ENCODE results near the gene SGTB. TPM values are rescaled to one million over a fixed set of nuclear protein-coding genes. Genes with fewer than 3 reads are reported as not detected.
"Not testable (repeated sequence)": the region's sequence is repeated elsewhere in the genome, so short reads cannot be mapped to it uniquely, and the experiment has no call there.

SGTB gene
- total RNA-seq, 4 donors from 2014 or later = 3.6 to 6.6 (median 4.3) TPM

GRCh38 chr5:65625743-65626142 is 96.2 kb downstream of the SGTB start:
- Histone ChIP-seq H3K27me3 (no peaks in the 10 kb centered on the region), H3K36me3 (peaks cover 0 to 5% of the 10 kb centered on the region in 2 donors), H3K4me3 (peak overlapping the region; percentile 87 to 98 (median 96)), H3K27ac (peak overlapping the region; percentile 84 to 94 (median 86)), H3K4me1 (peaks cover 29 to 35% of the 10 kb centered on the region in 2 donors), H3K9me3 (no peaks in the 10 kb centered on the region)
- intact Hi-C loops (cut with DNase I; ENCODE audit: low total_unique reads) = loop anchor here (5.0 to 10.0 kb wide), 2 partner anchors 97 to 299 kb away; partner anchors contain the start of genes ERBIN, NLN and SGTB
- TF ChIP-seq POLR2A (IDR thresholded peaks at IDR 0.05) (no peak), CTCF (IDR thresholded peaks at IDR 0.05 in 4 of 5, conservative IDR thresholded peaks at IDR 0.05 in 1 of 5) (no peak)
- in situ Hi-C loops (cut with MboI; ENCODE audit: low sequenced_read_pairs in 4 of 4) = no loop called here
- DNase-seq (no peak), ATAC-seq (no peak)

- intact Hi-C loops (cut with DNase I; ENCODE audit: low total_unique reads) (loop anchor here (1.0 to 10.0 kb wide), 4 partner anchors 62 to 519 kb away; partner anchors contain the start of genes CENPK, ERBIN, NLN and PPWD1), in situ Hi-C loops (cut with MboI; ENCODE audit: low sequenced_read_pairs in 4 of 4) (loop anchor here in 2 of 4 donors (25.0 kb wide), 1 partner anchor 537 kb away; no protein-coding TSS in a partner anchor)
- no peaks in the 10 kb centered on the region for H3K27me3 ChIP-seq
- ATAC-seq (peak; percentile 94 to 95), DNase-seq (peak; percentile 79 to 82)
- peak within 1 kb of the TSS; percentile 87 to 98 (median 96) for H3K4me3 ChIP-seq
- peaks cover 0 to 5% of the 10 kb centered on the region in 2 donors for H3K36me3 ChIP-seq
- peak in 1 of 2 donors; percentile 2 for TF ChIP-seq POLR2A (IDR thresholded peaks at IDR 0.05)
- TF ChIP-seq CTCF (IDR thresholded peaks at IDR 0.05 in 4 of 5, conservative IDR thresholded peaks at IDR 0.05 in 1 of 5) = peak in 3 of 5 experiments; percentile 11 to 24 (median 18)
- peak within 1 kb of the TSS; percentile 84 to 94 (median 86) for H3K27ac ChIP-seq
- no peaks in the 10 kb centered on the region for H3K9me3 ChIP-seq
- peaks cover 29 to 35% of the 10 kb centered on the region in 2 donors for H3K4me1 ChIP-seq
Measured at GRCh38 chr5:65624571-65625555, 97.0 kb downstream of the SGTB start, which contains the start of the genes SHLD3 and TRAPPC13. TSS of gene SHLD3 (plus strand) at chr5:65625027. CDS start at chr5:65629588, 4,561 bp downstream. TSS of gene TRAPPC13 (plus strand) at chr5:65625027. CDS start at chr5:65625061, 34 bp downstream.

- peak within 1 kb of the TSS; percentile 87 to 98 (median 96) for H3K4me3 ChIP-seq
- no peaks in the 10 kb centered on the region for H3K27me3 ChIP-seq
- H3K27ac ChIP-seq = peak within 1 kb of the TSS; percentile 84 to 94 (median 86)
- DNase-seq (peak; percentile 87 to 92), ATAC-seq (peak; percentile 94 to 96)
- in situ Hi-C loops (cut with MboI; ENCODE audit: low sequenced_read_pairs in 4 of 4) (loop anchor here in 2 of 4 donors (25.0 kb wide), 1 partner anchor 538 kb away; no protein-coding TSS in a partner anchor), intact Hi-C loops (cut with DNase I; ENCODE audit: low total_unique reads) (loop anchor here (1.0 to 10.0 kb wide), 3 partner anchors 61 to 520 kb away; partner anchors contain the start of genes CENPK, ERBIN, PPWD1 and SREK1)
- H3K36me3 ChIP-seq = no peaks in the 10 kb centered on the region
- TF ChIP-seq CTCF (IDR thresholded peaks at IDR 0.05 in 4 of 5, conservative IDR thresholded peaks at IDR 0.05 in 1 of 5) (no peak), POLR2A (IDR thresholded peaks at IDR 0.05) (no peak)
- no peaks in the 10 kb centered on the region for H3K9me3 ChIP-seq
- H3K4me1 ChIP-seq = peaks cover 29 to 37% of the 10 kb centered on the region in 2 donors
Measured at GRCh38 chr5:65624025-65624570, 97.8 kb downstream of the SGTB start, which contains the start of gene TRIM23. TSS of gene TRIM23 (minus strand) at chr5:65624333. CDS start at chr5:65624274, 59 bp downstream.

- peaks cover 35 to 43% of the 10 kb centered on the region in 2 donors for H3K4me1 ChIP-seq
- no peak for TF ChIP-seq CTCF (IDR thresholded peaks at IDR 0.05 in 4 of 5, conservative IDR thresholded peaks at IDR 0.05 in 1 of 5)
- TF ChIP-seq POLR2A (IDR thresholded peaks at IDR 0.05) = no peak
Measured at GRCh38 chr5:65623482-65623881, 98.4 kb downstream of the SGTB start.

GRCh38 chr5:65621961-65622360 is 99.9 kb downstream of the SGTB start:
- ATAC-seq, H3K36me3 ChIP-seq, H3K27me3 ChIP-seq, DNase-seq, H3K27ac ChIP-seq, H3K9me3 ChIP-seq: not testable (repeated sequence)
- in situ Hi-C loops (cut with MboI; ENCODE audit: low sequenced_read_pairs in 4 of 4) (loop anchor here in 2 of 4 donors (25.0 kb wide), 1 partner anchor 540 kb away; no protein-coding TSS in a partner anchor), intact Hi-C loops (cut with DNase I; ENCODE audit: low total_unique reads) (loop anchor here (10.0 kb wide), 1 partner anchor 303 kb away; the partner anchor contains the start of gene ERBIN)
- peak overlapping the region in 1 of 4 donors; percentile 96 for H3K4me3 ChIP-seq
- H3K4me1 ChIP-seq = peaks cover 40 to 43% of the 10 kb centered on the region in 2 donors

More at GRCh38 chr5:65623482-65623881, 98.4 kb downstream of the SGTB start:
- Histone ChIP-seq H3K27me3 (no peaks in the 10 kb centered on the region), H3K4me3 (peak overlapping the region; percentile 87 to 98 (median 96)), H3K27ac (peak overlapping the region; percentile 84 to 94 (median 86)), H3K9me3 (no peaks in the 10 kb centered on the region), H3K36me3 (no peaks in the 10 kb centered on the region)
- ATAC-seq (no peak), DNase-seq (no peak)
- intact Hi-C loops (cut with DNase I; ENCODE audit: low total_unique reads) = loop anchor here (10.0 kb wide), 1 partner anchor 301 kb away; the partner anchor contains the start of gene ERBIN
- in situ Hi-C loops (cut with MboI; ENCODE audit: low sequenced_read_pairs in 4 of 4) = loop anchor here in 2 of 4 donors (25.0 kb wide), 1 partner anchor 539 kb away; no protein-coding TSS in a partner anchor
